ENCODE measurements around the gene UTP4.

UTP4 gene

DNA sequence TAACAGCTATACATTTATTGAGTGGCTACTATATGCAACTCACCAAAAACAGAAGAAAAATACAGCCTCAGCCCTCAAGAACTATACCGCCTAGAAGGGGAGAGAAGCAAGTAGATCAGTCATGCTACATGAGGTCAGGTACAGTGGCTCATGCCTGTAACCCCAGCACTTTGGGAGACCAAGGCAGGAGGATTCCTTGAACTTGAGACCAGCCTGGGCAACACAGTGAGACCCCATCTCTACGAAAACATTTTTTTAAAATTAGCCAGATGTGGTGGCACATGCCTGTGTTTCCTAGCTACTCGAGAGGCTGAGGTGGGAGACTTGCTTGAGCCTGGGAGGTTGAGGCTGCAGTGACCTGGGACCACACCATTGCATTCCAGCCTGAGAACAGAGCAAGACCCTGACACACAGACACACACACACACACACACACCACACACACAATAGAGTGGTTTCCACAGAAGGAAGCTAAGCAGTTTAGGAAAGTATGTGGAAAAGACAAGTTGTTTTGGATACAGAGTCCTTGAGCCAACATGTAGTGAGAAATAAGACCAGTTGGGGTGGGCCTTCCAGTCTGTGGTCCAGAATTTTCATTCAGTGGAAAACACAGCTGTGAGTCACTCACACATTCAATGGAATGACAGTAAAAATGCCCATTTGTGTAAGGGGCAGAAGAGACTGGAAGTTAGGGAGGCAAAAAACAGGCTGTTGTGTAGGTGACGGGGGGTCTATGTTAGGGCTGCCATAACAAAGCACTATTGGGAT lies 43.8 kb downstream of the UTP4 start:
- no peak for DNase-seq (ENCODE audit: low read depth, low spot score)

DNA sequence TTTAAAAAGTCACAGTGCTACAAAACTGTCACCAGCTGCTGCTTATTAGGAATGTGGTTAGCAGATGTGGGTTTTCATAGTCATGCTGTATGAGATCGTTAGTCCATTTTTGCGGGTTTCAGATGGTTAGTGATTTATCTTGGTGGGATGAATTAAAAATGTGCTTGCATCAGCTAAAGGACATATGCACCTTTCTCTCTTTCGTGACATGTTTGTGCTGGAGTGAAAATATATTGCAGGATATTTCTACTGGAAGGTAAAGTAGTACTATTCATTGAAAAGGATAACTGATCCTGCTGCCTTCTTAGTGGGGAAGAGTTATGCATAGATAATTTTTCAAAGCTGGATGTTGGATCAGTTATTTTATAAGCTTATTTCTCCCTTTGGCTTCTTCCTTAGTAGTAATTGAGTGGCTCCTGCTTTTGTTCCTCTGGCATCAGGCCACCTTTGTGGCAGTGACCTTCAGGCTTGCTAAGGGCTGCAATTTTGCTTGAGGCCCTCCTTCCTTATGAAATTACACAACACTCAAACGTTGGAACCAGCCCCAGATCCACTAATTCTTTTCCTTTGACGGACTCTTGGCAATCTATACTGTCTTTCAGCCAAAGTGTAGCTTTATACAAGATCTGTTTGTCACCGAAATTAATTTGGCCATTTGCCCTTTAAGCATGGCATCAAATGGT lies 47.0 kb downstream of the UTP4 start:
- DNase-seq (ENCODE audit: low read depth, low spot score), result no peak

DNA sequence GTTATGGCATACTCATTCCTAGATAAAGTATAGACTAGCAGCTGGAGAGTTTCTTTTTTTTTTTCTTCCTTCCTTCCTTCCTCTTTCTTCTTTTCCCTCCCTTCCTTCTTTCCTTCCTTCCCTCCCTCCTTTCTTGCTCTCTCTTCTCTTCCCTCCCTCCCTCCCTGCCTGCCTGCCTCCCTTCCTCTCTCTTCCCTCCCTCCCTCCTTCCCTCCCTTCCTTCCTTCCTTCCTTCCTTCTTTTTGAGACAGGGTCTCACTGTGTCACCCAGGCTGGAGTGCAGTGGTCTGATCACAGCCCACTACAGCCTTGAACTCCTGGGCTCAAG lies 47.5 kb downstream of the UTP4 start:
- DNase-seq (ENCODE audit: low read depth, low spot score), result no peak

DNA sequence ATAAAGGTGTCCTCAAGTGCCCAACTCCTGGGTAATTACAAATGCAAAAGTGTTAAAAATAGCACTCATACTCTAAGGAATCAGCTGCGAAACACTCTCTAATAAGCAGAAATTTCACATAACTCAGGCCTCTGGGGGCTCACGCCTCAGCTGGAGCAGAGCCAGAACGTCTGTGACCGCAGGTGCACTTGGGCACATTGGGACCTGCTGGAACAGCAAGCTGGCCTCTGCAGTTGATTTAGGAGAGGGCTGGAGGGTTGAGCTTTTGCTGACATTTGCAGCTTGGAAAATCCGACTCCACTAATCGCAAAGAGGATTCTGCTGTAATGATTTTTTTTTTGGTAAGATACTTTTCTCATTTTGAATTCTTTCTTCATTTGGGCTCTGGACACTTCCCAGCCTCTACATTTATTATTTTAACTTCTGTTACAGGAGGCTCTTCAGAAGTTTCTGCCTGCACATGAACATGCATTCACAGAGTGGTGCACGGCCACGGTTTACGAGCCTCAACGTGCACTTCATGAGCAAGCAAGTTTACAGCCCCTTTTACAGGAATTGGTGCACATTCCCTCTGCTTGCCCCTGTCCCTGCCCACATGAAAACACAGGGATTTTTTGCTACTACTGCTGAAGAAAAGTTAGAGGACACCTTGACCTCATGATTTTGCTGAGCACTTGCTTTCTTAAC lies 50.4 kb downstream of the UTP4 start:
- no peak for DNase-seq (ENCODE audit: low read depth, low spot score)

DNA sequence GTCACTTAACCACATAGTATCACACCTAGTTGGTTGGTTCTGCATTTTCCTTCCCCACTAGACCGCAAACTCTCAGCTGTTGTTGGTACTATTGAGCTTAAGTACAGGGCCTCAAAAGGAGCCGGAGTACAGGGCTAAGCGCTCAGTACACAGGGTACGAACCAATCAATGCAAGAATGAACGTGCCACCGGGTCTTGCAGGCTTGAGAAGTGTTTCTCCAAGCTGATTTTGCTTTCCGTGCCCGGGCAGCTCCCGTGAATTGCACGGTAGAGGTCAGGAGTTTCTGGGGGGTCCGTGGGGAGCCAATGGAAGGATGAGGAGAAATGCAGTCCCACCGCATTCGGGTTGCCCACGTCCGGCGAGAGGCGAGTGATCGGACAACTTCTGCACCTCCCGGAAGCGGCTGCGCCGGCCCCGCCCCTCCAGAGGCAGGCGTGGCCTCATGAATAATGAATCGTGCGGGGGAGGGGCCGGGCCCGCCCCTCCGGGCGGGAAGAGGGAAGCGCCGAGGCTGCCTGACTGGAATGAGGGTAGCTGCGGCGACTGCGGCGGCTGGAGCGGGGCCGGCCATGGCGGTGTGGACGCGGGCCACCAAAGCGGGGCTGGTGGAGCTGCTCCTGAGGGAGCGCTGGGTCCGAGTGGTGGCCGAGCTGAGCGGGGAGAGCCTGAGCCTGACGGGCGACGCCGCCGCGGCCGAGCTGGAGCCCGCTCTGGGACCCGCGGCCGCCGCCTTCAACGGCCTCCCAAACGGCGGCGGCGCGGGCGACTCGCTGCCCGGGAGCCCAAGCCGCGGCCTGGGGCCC lies 54.4 kb downstream of the UTP4 start, which contains the start of gene SNTB2:
SNTB2 (plus strand) TSS at position 523 of the 804 bp plus-strand sequence; CDS start at position 526, 3 bp downstream.
- peak; percentile 25 for DNase-seq (ENCODE audit: low read depth, low spot score)

GRCh38 chr16:69187446-69188235 lies 55.2 kb downstream of the UTP4 start:
- DNase-seq (ENCODE audit: low read depth, low spot score), result no peak

- DNase-seq (ENCODE audit: low read depth, low spot score), result no peak
Observed at GRCh38 chr16:69188236-69188549, 55.7 kb downstream of the UTP4 start.

DNA sequence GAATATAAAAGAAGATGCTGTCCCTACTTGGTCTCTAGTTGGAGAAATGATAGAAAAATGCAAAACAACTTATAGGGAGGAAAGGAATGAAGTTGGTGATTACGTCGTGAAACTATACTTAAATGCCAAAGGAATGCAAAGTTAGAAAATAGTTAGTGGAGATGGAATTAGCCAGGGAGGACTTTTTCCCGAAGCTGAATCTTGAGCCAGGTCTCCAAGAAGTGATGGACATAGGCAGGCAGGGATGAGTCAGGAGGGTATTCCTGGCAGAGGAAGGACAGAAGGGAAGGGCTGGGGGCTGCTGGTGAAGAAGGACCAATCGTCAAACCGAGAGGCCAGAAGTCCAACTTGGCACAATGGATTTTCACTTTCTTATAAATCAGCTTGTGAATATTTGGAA lies 56.3 kb downstream of the UTP4 start:
- no peak for DNase-seq (ENCODE audit: low read depth, low spot score)

DNA sequence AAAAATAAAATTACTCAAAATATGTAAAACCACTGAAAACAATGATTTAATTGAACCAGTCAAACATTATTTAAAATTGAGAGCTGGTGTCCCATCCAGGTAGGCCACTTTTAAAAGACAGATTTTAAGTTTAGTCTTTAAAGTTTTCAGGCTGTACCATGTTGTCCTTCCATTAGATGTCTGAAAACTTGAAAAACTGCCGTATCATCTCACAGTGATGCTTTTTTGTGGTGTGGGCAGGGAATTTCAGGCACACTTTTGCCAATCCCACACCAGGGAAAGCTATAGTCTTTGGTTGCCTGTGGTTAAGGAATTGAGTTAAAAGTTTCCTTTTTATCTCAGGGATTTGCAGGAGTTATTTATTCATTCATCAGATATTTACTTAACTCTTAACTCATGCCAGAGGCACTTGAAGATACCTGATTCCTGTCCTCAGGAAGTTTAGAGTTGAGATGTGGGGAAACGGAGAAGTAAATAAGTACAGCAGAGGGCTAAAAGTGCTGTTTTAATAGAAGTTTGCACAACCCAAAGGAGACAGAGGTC lies 57.7 kb downstream of the UTP4 start:
- DNase-seq (ENCODE audit: low read depth, low spot score), result no peak

DNA sequence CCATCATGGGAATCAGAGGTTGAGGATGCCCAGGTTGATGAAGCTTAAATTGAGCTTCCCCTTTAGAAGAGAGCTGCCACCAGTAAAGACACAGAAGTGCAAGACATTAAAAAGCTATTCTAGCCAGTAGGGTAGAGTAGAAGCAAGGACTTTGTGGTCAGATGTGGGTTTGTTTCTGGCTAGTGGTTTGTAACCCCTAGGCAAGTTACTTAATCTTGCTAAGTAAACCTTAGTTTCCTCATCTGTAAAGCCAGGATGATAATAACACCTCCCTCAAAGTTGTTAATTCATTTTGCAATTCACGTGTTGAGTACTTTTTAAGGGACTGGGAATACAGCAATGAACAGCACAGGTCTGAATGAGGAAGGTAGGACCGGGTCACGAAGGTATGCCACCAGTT lies 58.1 kb downstream of the UTP4 start:
- DNase-seq (ENCODE audit: low read depth, low spot score), result no peak

GRCh38 chr16:69191136-69191535 lies 58.7 kb downstream of the UTP4 start:
- DNase-seq (ENCODE audit: low read depth, low spot score), result no peak

- DNase-seq (ENCODE audit: low read depth, low spot score), result no peak
Observed at GRCh38 chr16:69193855-69194254, 61.4 kb downstream of the UTP4 start.

DNA sequence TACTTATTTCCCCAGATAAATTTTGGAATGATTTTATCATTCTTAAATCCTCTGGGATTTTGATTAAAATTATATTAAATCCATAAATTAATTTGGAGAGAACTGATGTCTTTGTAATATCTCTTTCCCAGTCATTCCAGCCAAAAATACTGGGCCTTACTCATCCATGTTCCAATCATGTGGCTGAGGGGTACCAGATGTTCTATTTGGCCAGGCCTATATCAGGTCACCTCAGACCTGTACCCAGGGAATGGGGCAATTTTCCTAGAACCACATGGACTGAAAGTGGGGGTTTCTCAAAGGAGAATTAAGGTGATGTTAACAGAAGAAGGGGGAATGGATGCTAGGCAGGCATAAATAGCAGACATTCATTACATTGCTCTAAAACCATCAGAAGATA lies 62.0 kb downstream of the UTP4 start:
- DNase-seq (ENCODE audit: low read depth, low spot score), result no peak

GRCh38 chr16:69195369-69196029 lies 63.0 kb downstream of the UTP4 start:
- DNase-seq (ENCODE audit: low read depth, low spot score), result no peak

GRCh38 chr16:69197573-69197972 lies 65.1 kb downstream of the UTP4 start:
- no peak for DNase-seq (ENCODE audit: low read depth, low spot score)

GRCh38 chr16:69199382-69199781 lies 66.9 kb downstream of the UTP4 start:
- no peak for DNase-seq (ENCODE audit: low read depth, low spot score)

- DNase-seq (ENCODE audit: low read depth, low spot score), result no peak
Observed at GRCh38 chr16:69201291-69201690, 68.8 kb downstream of the UTP4 start.

DNA sequence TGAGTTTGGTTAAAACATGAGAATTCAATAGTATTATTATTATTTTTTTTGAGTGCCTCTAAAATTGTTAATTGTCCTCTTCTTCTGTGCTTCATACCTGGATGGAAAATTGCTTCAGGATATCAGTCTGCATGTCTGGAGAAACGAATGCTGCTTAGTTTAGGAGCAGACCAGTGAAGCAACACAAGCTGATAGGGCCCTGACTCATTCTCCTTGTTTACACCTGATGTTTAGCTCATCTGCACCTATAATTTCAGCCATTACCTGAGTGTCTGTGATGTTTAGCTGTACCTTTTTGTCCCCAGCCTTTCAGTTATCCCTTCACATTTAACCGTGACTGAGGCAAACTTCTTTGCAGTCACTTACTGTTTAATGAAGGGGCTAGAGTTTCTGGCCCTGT lies 69.3 kb downstream of the UTP4 start:
- DNase-seq (ENCODE audit: low read depth, low spot score), result no peak

DNA sequence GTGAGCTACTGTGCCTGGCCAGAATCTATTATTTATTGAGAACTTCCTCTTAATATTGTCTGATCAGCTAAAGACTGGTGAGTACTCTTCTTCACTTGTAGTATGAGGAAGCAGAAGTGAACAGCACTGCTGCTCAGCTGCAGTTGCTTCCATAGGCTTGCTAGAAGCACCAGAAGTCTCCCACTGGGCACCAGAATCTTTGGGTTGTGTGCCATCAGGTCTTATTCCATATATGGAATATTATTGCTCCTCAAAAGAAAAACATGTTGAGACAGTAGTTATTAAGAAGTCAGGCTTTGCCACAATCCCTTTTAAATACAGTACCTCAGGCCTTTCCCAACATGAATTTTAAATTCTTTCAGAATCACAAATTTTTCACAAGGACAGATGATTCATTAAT lies 71.7 kb downstream of the UTP4 start:
- DNase-seq (ENCODE audit: low read depth, low spot score), result no peak

GRCh38 chr16:69209735-69210134 lies 77.3 kb downstream of the UTP4 start:
- DNase-seq (ENCODE audit: low read depth, low spot score), result no peak

DNA sequence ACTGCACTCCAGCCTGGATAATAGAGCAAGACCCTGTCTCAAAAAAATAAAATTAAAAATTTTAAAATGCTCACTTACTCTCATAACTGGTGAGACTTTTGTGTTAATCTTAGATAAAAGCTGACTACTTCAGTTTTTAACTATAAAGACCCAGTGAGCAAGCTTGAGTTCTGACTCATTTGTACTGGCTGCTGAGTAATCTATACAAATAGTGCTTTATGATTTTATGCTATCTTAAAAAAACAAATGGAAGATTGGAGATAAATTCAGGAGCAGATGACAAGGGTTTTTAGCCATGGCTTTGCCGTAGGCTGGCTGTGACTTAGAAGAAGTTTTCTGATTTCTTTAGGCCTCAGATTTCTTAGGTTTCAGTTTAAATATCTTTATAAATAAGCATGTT lies 85.0 kb downstream of the UTP4 start:
- DNase-seq (ENCODE audit: low read depth, low spot score), result no peak
